HepG2 (cell line): ENCODE data around the gene EPB41L2. TPM values are rescaled to one million over a fixed set of nuclear protein-coding genes. Genes with fewer than 3 reads are reported as not detected.
A peak's percentile ranks its signal among the peaks of the same experiment; 100 is the strongest.

Source experiments
- ARNT ChIP-seq: fragments of 450-650 bp; IDR thresholded peaks from 2 replicates; pipeline ENCODE4 v1.6.1; 2017
- CHD4 ChIP-seq: fragments of 200-600 bp; sonication (generic); IDR thresholded peaks from 2 replicates; pipeline ENCODE4 v1.7.0; 2017; ENCODE audit warnings: mild to moderate bottlenecking, low read length, borderline replicate concordance
- ETV5 ChIP-seq: IDR thresholded peaks from 2 replicates; pipeline ENCODE4 v1.6.1; 2018; ENCODE audit warnings: missing biosample characterization, missing genetic modification reagents, inconsistent platforms, borderline replicate concordance
- FLYWCH1 ChIP-seq: sonication (generic); formaldehyde crosslinking; IDR thresholded peaks from 2 replicates; pipeline ENCODE4 v1.8.1; 2023; ENCODE audit warnings: mild to moderate bottlenecking, missing genetic modification reagents
- FOXK2 ChIP-seq: fragments of 450-650 bp; IDR thresholded peaks from 2 replicates; pipeline ENCODE4 v1.6.1; 2016
- GABPB1 ChIP-seq: IDR thresholded peaks from 2 replicates; pipeline ENCODE4 v1.6.1; 2016; ENCODE audit warnings: mild to moderate bottlenecking, missing genetic modification reagents, moderate library complexity, missing compliant biosample characterization
- KMT2A ChIP-seq: sonication (generic); formaldehyde crosslinking; IDR thresholded peaks from 2 replicates; pipeline ENCODE4 v1.4.0; 2020; ENCODE audit warnings: missing genetic modification reagents
- NCOR1 ChIP-seq: fragments of 200-600 bp; sonication (generic); IDR thresholded peaks from 2 replicates; pipeline ENCODE4 v1.7.0; 2017; ENCODE audit warnings: antibody characterized with exemption, low read length, borderline replicate concordance
- NFATC3 ChIP-seq: sonication (generic); formaldehyde crosslinking; IDR thresholded peaks from 2 replicates; pipeline ENCODE4 v1.5.1; 2020; ENCODE audit warnings: mild to moderate bottlenecking, missing genetic modification reagents
- PITX1 ChIP-seq: sonication (generic); formaldehyde crosslinking; IDR thresholded peaks from 2 replicates; pipeline ENCODE4 v1.5.1; 2020; ENCODE audit warnings: mild to moderate bottlenecking, missing genetic modification reagents
- RAD21 ChIP-seq: fragments of 450-650 bp; formaldehyde crosslinking; IDR thresholded peaks from 2 replicates; pipeline ENCODE4 v1.5.0; 2020; ENCODE audit warnings: mild to moderate bottlenecking
- RNF2 ChIP-seq: fragments of 450-650 bp; conservative IDR thresholded peaks from 2 replicates; pipeline ENCODE4 v1.6.1; 2016; ENCODE audit warnings: low read depth
- SAFB2 ChIP-seq: sonication (generic); formaldehyde crosslinking; IDR thresholded peaks from 2 replicates; pipeline ENCODE4 v1.5.1; 2020; ENCODE audit warnings: missing genetic modification reagents, low read depth, mild to moderate bottlenecking, borderline replicate concordance
- SIN3B ChIP-seq: fragments of 150-350 bp; IDR thresholded peaks from 2 replicates; pipeline ENCODE4 v1.6.1; 2014; ENCODE audit warnings: low read length
- SP2 ChIP-seq: sonication (generic); formaldehyde crosslinking; IDR thresholded peaks from 2 replicates; pipeline ENCODE4 v1.5.1; 2020; ENCODE audit warnings: mild to moderate bottlenecking, missing genetic modification reagents
- TERF1 ChIP-seq: sonication (generic); formaldehyde crosslinking; IDR thresholded peaks from 2 replicates; pipeline ENCODE4 v1.8.0; 2022; ENCODE audit warnings: mild to moderate bottlenecking, missing genetic modification reagents, moderate library complexity
- ZBTB14 ChIP-seq: sonication (generic); formaldehyde crosslinking; IDR thresholded peaks from 2 replicates; pipeline ENCODE4 v1.4.0; 2020; ENCODE audit warnings: missing genetic modification reagents
- ZFP36L2 ChIP-seq: sonication (generic); formaldehyde crosslinking; IDR thresholded peaks from 2 replicates; pipeline ENCODE4 v1.4.0; 2020; ENCODE audit warnings: missing genetic modification reagents
- ZNF121 ChIP-seq: sonication (generic); formaldehyde crosslinking; IDR thresholded peaks from 2 replicates; pipeline ENCODE4 v1.5.0; 2020; ENCODE audit warnings: mild to moderate bottlenecking, missing genetic modification reagents
- ZNF124 ChIP-seq: sonication (generic); formaldehyde crosslinking; IDR thresholded peaks from 2 replicates; pipeline ENCODE4 v1.4.0; 2020; ENCODE audit warnings: missing genetic modification reagents
- ZNF33A ChIP-seq: sonication (generic); formaldehyde crosslinking; IDR thresholded peaks from 2 replicates; pipeline ENCODE4 v1.5.1; 2020; ENCODE audit warnings: missing genetic modification reagents, mild to moderate bottlenecking, moderate library complexity, borderline replicate concordance
- ZNF382 ChIP-seq: sonication (generic); formaldehyde crosslinking; IDR thresholded peaks from 2 replicates; pipeline ENCODE4 v1.5.0; 2020; ENCODE audit warnings: missing genetic modification reagents, mild to moderate bottlenecking, borderline replicate concordance
- ZNF839 ChIP-seq: sonication (generic); formaldehyde crosslinking; IDR thresholded peaks from 2 replicates; pipeline ENCODE4 v1.4.0; 2020; ENCODE audit warnings: missing genetic modification reagents, mild to moderate bottlenecking, borderline replicate concordance
- polyA plus RNA-seq, 8 experiments: library from polyadenylated mRNA; depleted of rRNA in 3 of 8; stranded (reverse) in 7 of 8; unstranded in 1 of 8; fragments of >200 nt; fragmentation: Illumina TruSeq in 4 of 8; extraction: Trizol in 4 of 8; gene quantifications; 2 replicates each; pipeline versions ENCODE4 v1.2.1 to v1.2.3, GENCODE V29; 2011 to 2016; ENCODE audit warnings: low read depth in 4 of 8, missing spikeins in 1 of 8, mixed read lengths in 1 of 8; ENCODE audit not compliant: insufficient read depth in 1 of 8
- total RNA-seq, 5 experiments: library from RNA; depleted of rRNA; stranded (reverse); fragments of >200 nt; fragmentation: Illumina TruSeq; extraction: Trizol; gene quantifications; 2 replicates each; pipeline ENCODE4 v1.2.3, GENCODE V29; 2016; ENCODE audit warnings: low read depth in 1 of 5
- TF ChIP-seq, protein P1 (sequence below): sonication (generic); formaldehyde crosslinking; IDR thresholded peaks from 2 replicates; pipeline ENCODE4 v1.4.0; 2020; ENCODE audit warnings: missing genetic modification reagents
- TF ChIP-seq, protein P2 (sequence below): sonication (generic); formaldehyde crosslinking; IDR thresholded peaks from 2 replicates; pipeline ENCODE4 v1.4.0; 2020; ENCODE audit warnings: low read depth, missing genetic modification reagents

The EPB41L2 gene
- total and polyA plus RNA-seq, 2 of the 13 experiments (the other 11 are each of a cell fraction or from before 2014, with no cell fraction given) = 41.7 to 56.4 TPM

GRCh38 chr6:130826442-130827246 is 236.4 kb downstream of the EPB41L2 start (continued):
- TF ChIP-seq TERF1 (CRISPR knock-in tag) = no peak
- no peak for TF ChIP-seq SIN3B
- TF ChIP-seq ZBTB14 (CRISPR knock-in tag) = no peak
- TF ChIP-seq NFATC3 = no peak
- no peak for TF ChIP-seq ZNF124 (CRISPR knock-in tag)
- no peak for TF ChIP-seq ZFP36L2 (CRISPR knock-in tag)
- TF ChIP-seq NCOR1 = no peak
- no peak for TF ChIP-seq RNF2
- no peak for TF ChIP-seq FOXK2
- TF ChIP-seq, protein P1, sequence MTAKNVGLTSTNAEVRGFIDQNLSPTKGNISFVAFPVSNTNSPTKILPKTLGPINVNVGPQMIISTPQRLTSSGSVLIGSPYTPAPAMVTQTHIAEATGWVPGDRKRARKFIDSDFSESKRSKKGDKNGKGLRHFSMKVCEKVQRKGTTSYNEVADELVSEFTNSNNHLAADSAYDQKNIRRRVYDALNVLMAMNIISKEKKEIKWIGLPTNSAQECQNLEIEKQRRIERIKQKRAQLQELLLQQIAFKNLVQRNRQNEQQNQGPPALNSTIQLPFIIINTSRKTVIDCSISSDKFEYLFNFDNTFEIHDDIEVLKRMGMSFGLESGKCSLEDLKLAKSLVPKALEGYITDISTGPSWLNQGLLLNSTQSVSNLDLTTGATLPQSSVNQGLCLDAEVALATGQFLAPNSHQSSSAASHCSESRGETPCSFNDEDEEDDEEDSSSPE (CRISPR knock-in tag) = no peak
- TF ChIP-seq ETV5 (CRISPR knock-in tag) = 0 out of 2 replicates have a peak, but pooled peaks have one; percentile 15
- TF ChIP-seq KMT2A (CRISPR knock-in tag) = no peak
- no peak for TF ChIP-seq FLYWCH1 (CRISPR knock-in tag)
- no peak for TF ChIP-seq ZNF839 (CRISPR knock-in tag)
- TF ChIP-seq ZNF382 = no peak
- no peak; the same call in 1 of the 2 replicates for TF ChIP-seq GABPB1 (CRISPR knock-in tag)
- no peak for TF ChIP-seq ARNT
- no peak for TF ChIP-seq SAFB2 (CRISPR knock-in tag)
- TF ChIP-seq RAD21 = no peak
- no peak for TF ChIP-seq PITX1 (CRISPR knock-in tag)
- TF ChIP-seq CHD4 = peak; percentile 93; the same call in 1 of the 2 replicates
- no peak for TF ChIP-seq ZNF33A
- TF ChIP-seq ZNF121 (CRISPR knock-in tag) = no peak
- TF ChIP-seq SP2 (CRISPR knock-in tag) = no peak
- TF ChIP-seq, protein P2, sequence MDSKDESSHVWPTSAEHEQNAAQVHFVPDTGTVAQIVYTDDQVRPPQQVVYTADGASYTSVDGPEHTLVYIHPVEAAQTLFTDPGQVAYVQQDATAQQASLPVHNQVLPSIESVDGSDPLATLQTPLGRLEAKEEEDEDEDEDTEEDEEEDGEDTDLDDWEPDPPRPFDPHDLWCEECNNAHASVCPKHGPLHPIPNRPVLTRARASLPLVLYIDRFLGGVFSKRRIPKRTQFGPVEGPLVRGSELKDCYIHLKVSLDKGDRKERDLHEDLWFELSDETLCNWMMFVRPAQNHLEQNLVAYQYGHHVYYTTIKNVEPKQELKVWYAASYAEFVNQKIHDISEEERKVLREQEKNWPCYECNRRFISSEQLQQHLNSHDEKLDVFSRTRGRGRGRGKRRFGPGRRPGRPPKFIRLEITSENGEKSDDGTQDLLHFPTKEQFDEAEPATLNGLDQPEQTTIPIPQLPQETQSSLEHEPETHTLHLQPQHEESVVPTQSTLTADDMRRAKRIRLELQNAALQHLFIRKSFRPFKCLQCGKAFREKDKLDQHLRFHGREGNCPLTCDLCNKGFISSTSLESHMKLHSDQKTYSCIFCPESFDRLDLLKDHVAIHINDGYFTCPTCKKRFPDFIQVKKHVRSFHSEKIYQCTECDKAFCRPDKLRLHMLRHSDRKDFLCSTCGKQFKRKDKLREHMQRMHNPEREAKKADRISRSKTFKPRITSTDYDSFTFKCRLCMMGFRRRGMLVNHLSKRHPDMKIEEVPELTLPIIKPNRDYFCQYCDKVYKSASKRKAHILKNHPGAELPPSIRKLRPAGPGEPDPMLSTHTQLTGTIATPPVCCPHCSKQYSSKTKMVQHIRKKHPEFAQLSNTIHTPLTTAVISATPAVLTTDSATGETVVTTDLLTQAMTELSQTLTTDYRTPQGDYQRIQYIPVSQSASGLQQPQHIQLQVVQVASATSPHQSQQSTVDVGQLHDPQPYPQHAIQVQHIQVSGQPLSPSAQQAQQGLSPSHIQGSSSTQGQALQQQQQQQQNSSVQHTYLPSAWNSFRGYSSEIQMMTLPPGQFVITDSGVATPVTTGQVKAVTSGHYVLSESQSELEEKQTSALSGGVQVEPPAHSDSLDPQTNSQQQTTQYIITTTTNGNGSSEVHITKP = no peak
